Measurements from ENCODE around the gene PLEKHA4. TPM values are rescaled to one million over a fixed set of nuclear protein-coding genes. Genes with fewer than 3 reads are reported as not detected.
"Not testable (repeated sequence)": the region's sequence is repeated elsewhere in the genome, so short reads cannot be mapped to it uniquely, and the experiment has no call there.

PLEKHA4 gene
- total RNA-seq, 1 experiment from 2014 or later = 20.7 TPM

DNA sequence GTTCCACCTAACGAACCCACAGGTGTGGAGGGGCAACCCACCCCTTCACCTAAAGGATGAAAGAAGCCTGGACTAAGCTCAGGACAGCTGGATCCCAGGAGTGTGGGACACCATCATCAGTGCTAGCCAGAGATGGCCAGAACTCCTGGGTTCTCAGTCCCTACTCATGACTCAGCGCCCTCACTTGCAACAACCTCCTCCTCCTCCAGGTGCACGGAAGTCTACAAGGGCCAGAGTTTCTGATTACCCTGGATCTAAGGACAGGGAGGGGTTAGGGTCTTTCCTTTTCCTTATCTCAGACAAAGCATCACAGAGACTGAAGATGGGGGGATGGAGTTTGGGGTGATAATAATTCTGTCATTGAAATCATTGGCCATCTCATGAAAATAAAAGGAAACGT lies 22.1 kb upstream of the PLEKHA4 start:
- TF ChIP-seq, protein P1, sequence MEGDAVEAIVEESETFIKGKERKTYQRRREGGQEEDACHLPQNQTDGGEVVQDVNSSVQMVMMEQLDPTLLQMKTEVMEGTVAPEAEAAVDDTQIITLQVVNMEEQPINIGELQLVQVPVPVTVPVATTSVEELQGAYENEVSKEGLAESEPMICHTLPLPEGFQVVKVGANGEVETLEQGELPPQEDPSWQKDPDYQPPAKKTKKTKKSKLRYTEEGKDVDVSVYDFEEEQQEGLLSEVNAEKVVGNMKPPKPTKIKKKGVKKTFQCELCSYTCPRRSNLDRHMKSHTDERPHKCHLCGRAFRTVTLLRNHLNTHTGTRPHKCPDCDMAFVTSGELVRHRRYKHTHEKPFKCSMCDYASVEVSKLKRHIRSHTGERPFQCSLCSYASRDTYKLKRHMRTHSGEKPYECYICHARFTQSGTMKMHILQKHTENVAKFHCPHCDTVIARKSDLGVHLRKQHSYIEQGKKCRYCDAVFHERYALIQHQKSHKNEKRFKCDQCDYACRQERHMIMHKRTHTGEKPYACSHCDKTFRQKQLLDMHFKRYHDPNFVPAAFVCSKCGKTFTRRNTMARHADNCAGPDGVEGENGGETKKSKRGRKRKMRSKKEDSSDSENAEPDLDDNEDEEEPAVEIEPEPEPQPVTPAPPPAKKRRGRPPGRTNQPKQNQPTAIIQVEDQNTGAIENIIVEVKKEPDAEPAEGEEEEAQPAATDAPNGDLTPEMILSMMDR (conservative IDR thresholded peaks at IDR 0.05; ENCODE audit: low read depth, low read length) = no peak
- TF ChIP-seq EZH2 (IDR thresholded peaks at IDR 0.05; ENCODE audit: borderline replicate concordance, low read depth, low read length, poor library complexity, severe bottlenecking) = no peak
- no TSS peak for BruUV-seq (replicated peaks)
- Histone ChIP-seq H3K4me1 (ENCODE audit: insufficient read depth, low read length, poor library complexity, severe bottlenecking) (no peaks in the 10 kb centered on the region), H3K36me3 (ENCODE audit: insufficient read depth, low read length, poor library complexity, severe bottlenecking) (no peaks in the 10 kb centered on the region), H3K27ac (ENCODE audit: low read depth, low read length, poor library complexity, severe bottlenecking) (no peak overlapping the region), H3K9me3 (ENCODE audit: low read depth, low read length, poor library complexity, severe bottlenecking) (no peaks in the 10 kb centered on the region), H3K27me3 (replicated peaks; ENCODE audit: insufficient read depth, low read depth, low read length, poor library complexity) (no peaks in the 10 kb centered on the region), H3K4me3 (ENCODE audit: low read depth, low read length, poor library complexity, severe bottlenecking) (no peak overlapping the region)
- no peak for DNase-seq (ENCODE audit: low spot score)
- ChIA-PET CTCF (no interaction called here), POLR2A (ENCODE audit: low non-redundant PET) (no interaction called here)
- intact Hi-C loops (cut with micrococcal nuclease; ENCODE audit: unreplicated experiment) = no loop called here

DNA sequence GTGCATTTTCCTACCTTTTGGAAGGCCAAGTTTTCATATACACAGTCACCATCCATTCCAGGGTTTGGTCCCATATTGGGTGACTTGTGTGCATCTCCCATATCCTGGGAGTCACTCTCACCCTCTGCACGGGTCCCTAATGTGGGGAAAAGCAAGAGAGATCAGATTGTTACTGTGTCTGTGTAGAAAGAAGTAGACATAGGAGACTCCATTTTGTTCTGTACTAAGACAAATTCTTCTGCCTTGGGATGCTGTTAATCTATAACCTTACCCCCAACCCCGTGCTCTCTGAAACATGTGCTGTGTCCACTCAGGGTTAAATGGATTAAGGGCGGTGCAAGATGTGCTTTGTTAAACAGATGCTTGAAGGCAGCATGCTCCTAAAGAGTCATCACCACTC lies 21.1 kb upstream of the PLEKHA4 start:
- H3K36me3 ChIP-seq (ENCODE audit: insufficient read depth, low read length, poor library complexity, severe bottlenecking); H3K27me3 ChIP-seq (replicated peaks; ENCODE audit: insufficient read depth, low read depth, low read length, poor library complexity); H3K4me1 ChIP-seq (ENCODE audit: insufficient read depth, low read length, poor library complexity, severe bottlenecking); H3K27ac ChIP-seq (ENCODE audit: low read depth, low read length, poor library complexity, severe bottlenecking); H3K4me3 ChIP-seq (ENCODE audit: low read depth, low read length, poor library complexity, severe bottlenecking); POLR2A ChIA-PET (ENCODE audit: low non-redundant PET); intact Hi-C loops (cut with micrococcal nuclease; ENCODE audit: unreplicated experiment); H3K9me3 ChIP-seq (ENCODE audit: low read depth, low read length, poor library complexity, severe bottlenecking); DNase-seq (ENCODE audit: low spot score); BruUV-seq (replicated peaks); CTCF ChIA-PET: not testable (repeated sequence)

DNA sequence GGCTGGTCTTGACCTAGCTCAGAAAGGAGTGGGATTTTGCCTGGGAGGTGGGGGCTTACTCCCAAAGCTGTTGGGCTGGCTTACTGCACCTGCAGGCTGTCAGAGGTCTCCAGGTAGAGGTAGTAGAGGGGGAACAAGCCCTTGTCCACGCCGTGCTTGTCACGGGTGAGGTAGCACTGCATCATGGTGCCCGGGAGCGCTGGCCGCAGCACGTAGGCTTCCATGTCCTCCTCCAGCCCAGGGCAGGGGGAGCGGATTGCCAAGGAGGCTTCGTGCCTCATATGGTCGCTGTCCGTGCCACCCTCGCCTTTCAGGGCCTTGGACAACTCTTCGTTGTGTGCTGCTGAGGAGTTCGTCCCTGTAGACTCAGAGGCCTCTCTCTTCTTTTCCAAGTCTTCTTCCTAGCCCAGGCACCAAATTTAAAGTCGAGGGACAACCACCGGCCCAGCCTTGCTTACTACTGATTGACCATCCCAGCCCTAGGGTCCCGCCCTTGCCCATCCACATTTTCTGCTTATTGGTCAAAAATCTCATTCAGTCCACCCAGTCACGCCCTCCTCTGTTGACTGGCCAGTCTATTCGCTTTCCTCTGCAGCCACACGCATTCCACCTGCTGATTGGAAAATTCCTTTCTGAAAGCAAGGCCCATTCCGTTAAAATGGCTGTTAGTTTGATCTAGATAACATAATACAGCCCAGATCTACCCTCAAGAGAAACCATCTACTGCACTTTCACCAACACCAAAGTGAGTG lies 19.6 kb upstream of the PLEKHA4 start:
- CTCF ChIA-PET = no interaction called here
- intact Hi-C loops (cut with micrococcal nuclease; ENCODE audit: unreplicated experiment) = no loop called here
- TF ChIP-seq, protein P1 (conservative IDR thresholded peaks at IDR 0.05; ENCODE audit: low read depth, low read length) = no peak
- no peak for TF ChIP-seq EZH2 (IDR thresholded peaks at IDR 0.05; ENCODE audit: borderline replicate concordance, low read depth, low read length, poor library complexity, severe bottlenecking)
- no peaks in the 10 kb centered on the region for H3K9me3 ChIP-seq (ENCODE audit: low read depth, low read length, poor library complexity, severe bottlenecking)
- H3K27ac ChIP-seq (ENCODE audit: low read depth, low read length, poor library complexity, severe bottlenecking) = no peak overlapping the region
- H3K4me3 ChIP-seq (ENCODE audit: low read depth, low read length, poor library complexity, severe bottlenecking) = no peak overlapping the region
- H3K4me1 ChIP-seq (ENCODE audit: insufficient read depth, low read length, poor library complexity, severe bottlenecking) = no peaks in the 10 kb centered on the region
- BruUV-seq (replicated peaks) = no TSS peak
- H3K36me3 ChIP-seq (ENCODE audit: insufficient read depth, low read length, poor library complexity, severe bottlenecking) = no peaks in the 10 kb centered on the region
- DNase-seq (ENCODE audit: low spot score) = no peak
- POLR2A ChIA-PET (ENCODE audit: low non-redundant PET) = no interaction called here
- no peaks in the 10 kb centered on the region for H3K27me3 ChIP-seq (replicated peaks; ENCODE audit: insufficient read depth, low read depth, low read length, poor library complexity)

DNA sequence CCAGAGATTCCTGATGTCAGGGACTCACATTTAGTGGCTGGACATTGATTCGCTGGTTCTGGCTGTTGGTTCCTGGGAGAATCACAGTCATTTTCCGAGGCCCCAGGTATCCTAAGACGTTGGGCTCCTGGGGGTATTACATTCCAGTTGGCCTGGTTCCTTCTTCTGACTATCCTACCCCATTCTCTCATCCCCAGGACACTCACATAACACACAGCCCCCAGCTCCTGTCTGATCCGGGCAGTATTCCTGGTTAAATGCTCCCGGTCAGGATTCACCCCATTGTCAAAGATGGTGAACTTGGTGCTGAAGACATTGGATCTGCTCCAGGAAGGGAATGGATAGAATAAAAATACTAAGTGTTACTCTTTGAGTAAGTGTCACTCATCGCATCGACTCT lies 15.3 kb upstream of the PLEKHA4 start:
- ChIA-PET CTCF (no interaction called here), POLR2A (ENCODE audit: low non-redundant PET) (no interaction called here)
- intact Hi-C loops (cut with micrococcal nuclease; ENCODE audit: unreplicated experiment) = no loop called here

More for the DNA sequence above, 15.3 kb upstream of the PLEKHA4 start:
- Histone ChIP-seq H3K9me3 (ENCODE audit: low read depth, low read length, poor library complexity, severe bottlenecking) (no peaks in the 10 kb centered on the region), H3K4me3 (ENCODE audit: low read depth, low read length, poor library complexity, severe bottlenecking) (no peak overlapping the region), H3K36me3 (ENCODE audit: insufficient read depth, low read length, poor library complexity, severe bottlenecking) (no peaks in the 10 kb centered on the region), H3K27me3 (replicated peaks; ENCODE audit: insufficient read depth, low read depth, low read length, poor library complexity) (no peaks in the 10 kb centered on the region), H3K4me1 (ENCODE audit: insufficient read depth, low read length, poor library complexity, severe bottlenecking) (no peaks in the 10 kb centered on the region), H3K27ac (ENCODE audit: low read depth, low read length, poor library complexity, severe bottlenecking) (no peak overlapping the region)
- BruUV-seq (replicated peaks) = no TSS peak
- DNase-seq (ENCODE audit: low spot score) = no peak
- TF ChIP-seq EZH2 (IDR thresholded peaks at IDR 0.05; ENCODE audit: borderline replicate concordance, low read depth, low read length, poor library complexity, severe bottlenecking) = no peak
- TF ChIP-seq, protein P1 (conservative IDR thresholded peaks at IDR 0.05; ENCODE audit: low read depth, low read length) = no peak
